RWPE2 (cell line): Measurements from ENCODE around the gene ITFG1.
A peak's percentile ranks its signal among the peaks of the same experiment; 100 is the strongest.

Source experiments
- ATAC-seq: fragments of 200-7000 bp; cut with Tn5 transposase; 3 replicates; pipeline ENCODE4 v1.9.1; 2021; ENCODE audit warnings: low read depth
- DNase-seq: peaks from one replicate; pipeline ENCODE4 v3.0.0-alpha.2; 2020; ENCODE audit warnings: low spot score
- H3K27ac ChIP-seq: fragments of 450-650 bp; 2 replicates; pipeline ENCODE4 v1.5.1; 2017; ENCODE audit warnings: mild to moderate bottlenecking; ENCODE audit not compliant: poor library complexity, severe bottlenecking
- H3K27me3 ChIP-seq: fragments of 250-450 bp; sonication (Bioruptor Pico); 2 replicates; pipeline ENCODE4 v1.5.1; 2021; ENCODE audit warnings: mild to moderate bottlenecking, moderate library complexity; ENCODE audit not compliant: insufficient read depth, poor library complexity, severe bottlenecking
- H3K36me3 ChIP-seq: fragments of 250-450 bp; sonication (Bioruptor Pico); 2 replicates; pipeline ENCODE4 v1.5.1; 2020; ENCODE audit warnings: low read depth, mild to moderate bottlenecking, moderate library complexity
- H3K4me1 ChIP-seq: fragments of 250-450 bp; sonication (Bioruptor Pico); 2 replicates; pipeline ENCODE4 v1.5.1; 2021; ENCODE audit warnings: mild to moderate bottlenecking, moderate library complexity; ENCODE audit not compliant: insufficient read depth, poor library complexity, severe bottlenecking
- H3K4me3 ChIP-seq: fragments of 250-450 bp; sonication (Bioruptor Pico); 2 replicates; pipeline ENCODE4 v1.5.1; 2021; ENCODE audit warnings: mild to moderate bottlenecking, moderate library complexity; ENCODE audit not compliant: severe bottlenecking
- H3K9me3 ChIP-seq: fragments of 250-450 bp; sonication (Bioruptor Pico); 2 replicates; pipeline ENCODE4 v1.5.1; 2021; ENCODE audit warnings: mild to moderate bottlenecking, moderate library complexity; ENCODE audit not compliant: severe bottlenecking
- CTCF ChIP-seq: fragments of 450-650 bp; IDR thresholded peaks from one replicate; pipeline ENCODE4 v1.5.1; 2017; ENCODE audit warnings: mild to moderate bottlenecking, moderate library complexity; ENCODE audit not compliant: poor library complexity, severe bottlenecking

ITFG1 gene

GRCh38 chr16:47481698-47482374 lies 21.0 kb upstream of the ITFG1 start:
- DNase-seq = no peak
- Histone ChIP-seq H3K4me1 (peaks cover 12% of the 10 kb centered on the region), H3K9me3 (no peaks in the 10 kb centered on the region), H3K36me3 (peaks cover 7% of the 10 kb centered on the region), H3K27me3 (no peaks in the 10 kb centered on the region), H3K4me3 (no peak overlapping the region), H3K27ac (no peak overlapping the region)
- no peak for ATAC-seq
- no peak for TF ChIP-seq CTCF

DNA sequence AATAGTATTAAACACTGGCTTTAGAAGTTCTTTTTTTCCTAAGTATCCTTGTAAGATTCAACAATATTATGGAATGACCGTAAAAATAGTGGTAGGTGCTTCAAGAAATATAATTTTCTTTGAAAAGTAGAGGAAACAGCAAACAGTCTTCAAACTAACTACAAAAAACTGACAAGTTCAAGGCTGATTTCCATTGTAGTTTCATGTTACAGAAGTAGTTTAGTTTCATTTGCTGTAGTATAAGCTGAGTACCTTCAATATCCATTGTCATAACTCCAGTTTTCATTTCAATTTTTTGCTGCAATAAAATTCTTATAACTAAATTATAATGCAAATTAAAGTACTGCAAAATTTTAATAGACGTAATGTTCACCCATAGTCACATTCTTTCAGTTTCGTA lies 19.5 kb upstream of the ITFG1 start:
- Histone ChIP-seq H3K27me3 (no peaks in the 10 kb centered on the region), H3K4me1 (peaks cover 24% of the 10 kb centered on the region), H3K4me3 (no peak overlapping the region), H3K27ac (no peak overlapping the region), H3K36me3 (peaks cover 10% of the 10 kb centered on the region), H3K9me3 (no peaks in the 10 kb centered on the region)
- DNase-seq (no peak), ATAC-seq (no peak)
- TF ChIP-seq CTCF = no peak

- no peak for TF ChIP-seq CTCF
- H3K36me3 ChIP-seq = peaks cover 10% of the 10 kb centered on the region
- no peaks in the 10 kb centered on the region for H3K27me3 ChIP-seq
- no peak overlapping the region for H3K4me3 ChIP-seq
- peaks cover 26% of the 10 kb centered on the region for H3K4me1 ChIP-seq
- no peak for DNase-seq
- no peak overlapping the region for H3K27ac ChIP-seq
- peak; percentile 100 for ATAC-seq
- no peaks in the 10 kb centered on the region for H3K9me3 ChIP-seq
Measured at GRCh38 chr16:47477679-47478078, 16.8 kb upstream of the ITFG1 start.

GRCh38 chr16:47476654-47477345 lies 15.9 kb upstream of the ITFG1 start:
- H3K27ac ChIP-seq = no peak overlapping the region
- H3K4me1 ChIP-seq = peaks cover 26% of the 10 kb centered on the region
- TF ChIP-seq CTCF = no peak
- H3K36me3 ChIP-seq = peaks cover 10% of the 10 kb centered on the region
- no peaks in the 10 kb centered on the region for H3K9me3 ChIP-seq
- ATAC-seq (no peak), DNase-seq (no peak)
- H3K27me3 ChIP-seq = no peaks in the 10 kb centered on the region
- H3K4me3 ChIP-seq = no peak overlapping the region

GRCh38 chr16:47475786-47476185 lies 14.9 kb upstream of the ITFG1 start:
- Histone ChIP-seq H3K27ac (no peak overlapping the region), H3K4me3 (no peak overlapping the region), H3K4me1 (peaks cover 26% of the 10 kb centered on the region), H3K36me3 (peaks cover 10% of the 10 kb centered on the region), H3K27me3 (no peaks in the 10 kb centered on the region), H3K9me3 (no peaks in the 10 kb centered on the region)
- ATAC-seq = no peak
- TF ChIP-seq CTCF = no peak
- no peak for DNase-seq
